Common myeloid progenitor, CD34-positive (primary cell): Measurements from ENCODE around the gene SLC15A3.
A peak's percentile ranks its signal among the peaks of the same experiment; 100 is the strongest.

Experiments used
- CTCF ChIA-PET: fragments of 350-600 bp; sonication (Branson Sonifier 250); formaldehyde crosslinking; loops from one replicate; lab custom pipeline; 2021; ENCODE audit warnings: antibody characterized with exemption; lab: Charles Lee
- POLR2A ChIA-PET: fragments of 350-600 bp; sonication (Branson Sonifier 250); formaldehyde crosslinking; loops from one replicate; lab custom pipeline; 2021; ENCODE audit warnings: antibody characterized with exemption; lab: Charles Lee
- DNase-seq, 3 donors: peaks; one replicate each; pipeline versions ENCODE4 v3.0.0 to v3.0.0-alpha.2; 2013
- H3K27ac ChIP-seq, 2 experiments: 1 replicate in 1 of 2; 2 replicates in 1 of 2; pipeline ENCODE4 v1.7.0; 2013; ENCODE audit warnings: inconsistent platforms in 2 of 2, low read length in 2 of 2, mild to moderate bottlenecking in 2 of 2, low read depth in 1 of 2, moderate library complexity in 1 of 2; ENCODE audit not compliant: severe bottlenecking in 2 of 2, insufficient read depth in 1 of 2, poor library complexity in 1 of 2
- H3K27me3 ChIP-seq, 5 experiments: replicated peaks in 2 of 5; 1 replicate in 3 of 5; 2 replicates in 2 of 5; pipeline versions ENCODE4 v1.6.1 to v1.7.0; 2013; ENCODE audit warnings: low read length in 4 of 5, mild to moderate bottlenecking in 2 of 5, moderate library complexity in 2 of 5, inconsistent platforms in 1 of 5; ENCODE audit not compliant: insufficient read depth in 5 of 5, control insufficient read depth in 4 of 5
- H3K36me3 ChIP-seq, 4 experiments: 1 replicate in 2 of 4; 2 replicates in 2 of 4; pipeline versions ENCODE4 v1.6.1 to v1.7.0; 2013; ENCODE audit warnings: low read length in 3 of 4, control low read depth in 1 of 4, mild to moderate bottlenecking in 1 of 4; ENCODE audit not compliant: control insufficient read depth in 4 of 4, insufficient read depth in 4 of 4
- H3K4me1 ChIP-seq, 4 experiments: 1 replicate in 3 of 4; 2 replicates in 1 of 4; pipeline versions ENCODE4 v1.6.1 to v1.7.1; 2013; ENCODE audit warnings: low read length in 3 of 4, mild to moderate bottlenecking in 3 of 4, control low read depth in 1 of 4, inconsistent platforms in 1 of 4, moderate library complexity in 1 of 4; ENCODE audit not compliant: control insufficient read depth in 4 of 4, insufficient read depth in 4 of 4; ENCODE audit errors: control extremely low read depth in 1 of 4
- H3K4me3 ChIP-seq, 7 experiments: 1 replicate in 4 of 7; 2 replicates in 3 of 7; pipeline versions ENCODE4 v1.5.1 to v1.7.0; 2013; ENCODE audit warnings: mild to moderate bottlenecking in 7 of 7, low read length in 6 of 7, moderate library complexity in 6 of 7, inconsistent platforms in 2 of 7, low read depth in 2 of 7, control low read depth in 1 of 7; ENCODE audit not compliant: insufficient read depth in 4 of 7, control insufficient read depth in 1 of 7; ENCODE audit errors: extremely low read depth in 1 of 7
- H3K9me3 ChIP-seq, 5 experiments: 1 replicate in 4 of 5; 2 replicates in 1 of 5; pipeline versions ENCODE4 v1.6.1 to v1.7.1; 2013; ENCODE audit warnings: low read length in 4 of 5, mild to moderate bottlenecking in 2 of 5, inconsistent platforms in 1 of 5, low read depth in 1 of 5, moderate library complexity in 1 of 5; ENCODE audit not compliant: control insufficient read depth in 4 of 5, insufficient read depth in 2 of 5; ENCODE audit errors: control extremely low read depth in 1 of 5
- WGBS: methylation state at CpG from one replicate; pipeline ENCODE4 v1.1.5; 2013; ENCODE audit not compliant: insufficient coverage; 5-methylcytosine and 5-hydroxymethylcytosine counted together

SLC15A3 gene

GRCh38 chr11:60908803-60909202 is 43.2 kb downstream of the SLC15A3 start:
- Histone ChIP-seq H3K4me3 (no peak overlapping the region), H3K27ac (no peak overlapping the region), H3K4me1 (peaks cover 21 to 44% (median 34%) of the 10 kb centered on the region in 4 experiments), H3K36me3 (peaks cover 0 to 5% (median under 1%) of the 10 kb centered on the region in 4 experiments), H3K9me3 (no peaks in the 10 kb centered on the region), H3K27me3 (no peaks in the 10 kb centered on the region)
- no peak for DNase-seq
- whole genome bisulfite sequencing = 60% methylated on average over 1 of the region's 1 CpG
- POLR2A ChIA-PET = no interaction called here
- CTCF ChIA-PET = interaction anchor here (1.1 to 1.8 kb wide), 3 partner anchors 9 to 21 kb away, joined by 3 to 8 read pairs (median 5); no protein-coding TSS in a partner anchor

- Histone ChIP-seq H3K27me3 (no peaks in the 10 kb centered on the region), H3K9me3 (no peaks in the 10 kb centered on the region), H3K36me3 (peaks cover 6 to 29% (median 24%) of the 10 kb centered on the region in 4 experiments), H3K27ac (peak within 1 kb of the TSS; percentile 78 to 89), H3K4me3 (peak within 1 kb of the TSS; percentile 75 to 92 (median 86)), H3K4me1 (peaks cover 13 to 35% (median 28%) of the 10 kb centered on the region in 4 experiments)
- 0% methylated on average over 70 of the region's 75 CpGs for WGBS
- CTCF ChIA-PET = interaction anchor here (0.7 to 10.5 kb wide), 9 partner anchors 8 to 131 kb away, joined by 3 to 138 read pairs (median 7); partner anchors contain the start of gene TMEM109
- POLR2A ChIA-PET = interaction anchor here (0.5 to 0.9 kb wide), 2 partner anchors 15 to 272 kb away, joined by 3 read pairs; no protein-coding TSS in a partner anchor
- DNase-seq = peak; percentile 96 to 99 (median 98)
These were observed 45.6 kb downstream of the SLC15A3 start, which contains the start of gene PRPF19 for GRCh38 chr11:60906132-60906972. Gene PRPF19, minus strand, starts transcription at chr11:60906585. Its CDS starts 203 bp downstream, at chr11:60906382.

GRCh38 chr11:60905551-60906113 is 46.3 kb downstream of the SLC15A3 start:
- WGBS = 2% methylated on average over 11 of the region's 16 CpGs
- ChIA-PET POLR2A (interaction anchor here (0.5 to 0.9 kb wide), 2 partner anchors 15 to 273 kb away, joined by 3 read pairs; no protein-coding TSS in a partner anchor), CTCF (interaction anchor here (0.9 to 10.5 kb wide), 10 partner anchors 8 to 130 kb away, joined by 3 to 138 read pairs (median 5); partner anchors contain the start of gene TMEM109)
- Histone ChIP-seq H3K4me3 (peak overlapping the region; percentile 75 to 92 (median 86)), H3K27me3 (no peaks in the 10 kb centered on the region), H3K9me3 (no peaks in the 10 kb centered on the region), H3K27ac (peak overlapping the region; percentile 76 to 89), H3K36me3 (peaks cover 7 to 36% (median 30%) of the 10 kb centered on the region in 4 experiments), H3K4me1 (peaks cover 13 to 30% (median 25%) of the 10 kb centered on the region in 4 experiments)
- DNase-seq = peak in 1 of 3 donors; percentile 30

DNA sequence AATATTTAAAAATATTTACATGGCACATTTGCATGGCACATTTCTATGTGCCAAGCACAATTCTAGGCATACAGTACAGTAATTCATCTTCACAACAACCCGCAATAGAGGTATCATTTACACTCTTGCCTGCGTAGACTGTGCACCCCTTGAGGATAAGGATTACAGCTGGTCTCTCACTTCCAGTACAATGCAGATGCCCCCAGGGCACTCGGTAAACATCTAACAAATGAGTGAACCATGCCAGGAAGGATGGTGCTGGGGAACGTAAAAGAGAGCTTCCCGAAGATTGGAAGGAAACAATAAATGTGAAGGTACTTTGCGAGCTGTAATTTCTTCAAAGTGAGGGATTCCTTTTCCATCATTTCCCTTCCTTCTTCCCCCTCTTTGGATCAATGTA is 46.9 kb downstream of the SLC15A3 start:
- POLR2A ChIA-PET = no interaction called here
- WGBS = 72% methylated on average over 2 of the region's 6 CpGs
- CTCF ChIA-PET = interaction anchor here (0.9 to 10.5 kb wide), 10 partner anchors 8 to 129 kb away, joined by 3 to 138 read pairs (median 5); partner anchors contain the start of gene TMEM109
- H3K36me3 ChIP-seq = peaks cover 7 to 42% (median 36%) of the 10 kb centered on the region in 4 experiments
- H3K4me1 ChIP-seq = peaks cover 13 to 30% (median 25%) of the 10 kb centered on the region in 4 experiments
- H3K9me3 ChIP-seq = no peaks in the 10 kb centered on the region
- H3K27ac ChIP-seq = peak overlapping the region; percentile 76 to 89
- DNase-seq = no peak
- peak overlapping the region in 6 of 7 experiments; percentile 75 to 92 (median 88) for H3K4me3 ChIP-seq
- H3K27me3 ChIP-seq = no peaks in the 10 kb centered on the region

DNA sequence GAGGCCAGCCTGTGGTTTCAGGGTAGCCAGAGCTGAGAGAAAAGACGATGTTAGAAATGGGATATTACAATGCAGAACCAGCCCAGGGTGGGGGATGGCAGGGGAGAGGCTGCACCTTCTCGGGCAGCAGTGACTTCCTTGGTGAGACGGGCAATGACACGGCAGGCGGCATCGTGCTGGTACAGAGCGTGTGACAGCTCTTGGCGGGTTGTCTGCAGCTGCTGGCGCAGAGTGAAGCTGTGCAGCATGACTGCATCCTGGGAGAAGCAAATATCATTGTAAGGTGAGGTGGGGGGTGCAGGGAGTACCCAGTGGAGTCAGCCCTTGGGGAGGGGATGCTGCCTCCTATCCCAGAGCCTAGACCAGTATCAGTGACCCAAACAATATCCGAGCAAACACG is 49.4 kb downstream of the SLC15A3 start:
- Histone ChIP-seq H3K27me3 (no peaks in the 10 kb centered on the region), H3K4me1 (peaks cover 13 to 31% (median 29%) of the 10 kb centered on the region in 4 experiments), H3K9me3 (no peaks in the 10 kb centered on the region), H3K27ac (no peak overlapping the region), H3K4me3 (no peak overlapping the region), H3K36me3 (peaks cover 10 to 66% (median 54%) of the 10 kb centered on the region in 4 experiments)
- whole genome bisulfite sequencing = 97% methylated on average over 9 of the region's 11 CpGs
- POLR2A ChIA-PET = interaction anchor here (1.5 kb wide), 1 partner anchor 72 kb away, joined by 3 read pairs; no protein-coding TSS in a partner anchor
- no peak for DNase-seq
- CTCF ChIA-PET = interaction anchor here (1.0 to 10.5 kb wide), 7 partner anchors 11 to 139 kb away, joined by 3 to 138 read pairs (median 6); partner anchors contain the start of gene TMEM109

DNA sequence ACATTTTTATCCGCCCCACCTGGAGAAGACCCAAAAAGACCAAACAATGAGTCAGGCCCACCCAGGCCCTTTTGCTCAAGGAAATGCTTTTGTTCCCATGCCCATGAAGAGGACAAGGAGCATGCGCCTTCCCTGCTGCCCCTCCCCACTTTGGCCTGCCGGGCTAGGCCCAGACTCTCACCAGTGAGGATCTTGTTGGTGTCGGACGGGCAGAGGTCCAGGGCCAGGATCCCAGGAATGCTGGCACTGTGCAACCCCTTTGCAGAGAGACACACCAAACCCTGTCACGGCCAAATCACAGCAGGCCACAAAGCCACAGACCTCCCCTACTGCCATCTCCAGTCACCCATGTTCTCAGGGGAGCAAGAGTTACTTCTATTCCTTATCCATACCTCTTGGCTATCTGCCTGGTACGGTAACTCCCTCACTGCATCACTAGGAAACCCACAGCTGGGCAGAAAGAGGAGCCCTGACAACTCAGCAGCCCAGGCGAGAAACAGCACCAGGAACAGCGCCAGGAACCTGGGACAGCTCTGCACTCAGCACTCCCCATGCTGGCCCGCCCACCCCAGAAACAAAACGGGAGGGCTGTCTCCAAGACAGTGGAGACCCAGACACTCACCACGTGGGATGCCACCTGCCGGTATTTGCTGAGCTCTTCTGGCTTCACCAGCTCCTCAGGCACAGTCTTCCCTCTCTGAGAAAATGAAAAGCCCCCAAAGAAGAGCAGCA is 51.1 kb downstream of the SLC15A3 start:
- Histone ChIP-seq H3K4me3 (no peak overlapping the region), H3K27ac (no peak overlapping the region), H3K4me1 (peaks cover 13 to 24% (median 19%) of the 10 kb centered on the region in 4 experiments), H3K36me3 (peaks cover 16 to 82% (median 65%) of the 10 kb centered on the region in 4 experiments), H3K27me3 (no peaks in the 10 kb centered on the region), H3K9me3 (no peaks in the 10 kb centered on the region)
- over 99% methylated on average over 12 of the region's 13 CpGs for WGBS
- DNase-seq = no peak
- ChIA-PET POLR2A (no interaction called here), CTCF (interaction anchor here (1.0 to 10.5 kb wide), 11 partner anchors 10 to 122 kb away, joined by 3 to 138 read pairs (median 5); partner anchors contain the start of genes PTGDR2 and TMEM109)
